Esophagus (tissue), 2 donors: ENCODE data around the gene DISC1. TPM values are rescaled to one million over a fixed set of nuclear protein-coding genes. Genes with fewer than 3 reads are reported as not detected.

Source experiments
- H3K27ac ChIP-seq, 2 donors: one replicate each; pipeline ENCODE4 v1.5.1; 2013; ENCODE audit warnings: low read depth in 2 of 2, mild to moderate bottlenecking in 2 of 2, inconsistent platforms in 1 of 2, low read length in 1 of 2, moderate library complexity in 1 of 2
- H3K27me3 ChIP-seq, 2 donors: one replicate each; pipeline ENCODE4 v1.6.1; 2013; ENCODE audit warnings: low read length in 2 of 2, control low read depth in 1 of 2, mild to moderate bottlenecking in 1 of 2; ENCODE audit not compliant: insufficient read depth in 2 of 2, control insufficient read depth in 1 of 2
- H3K36me3 ChIP-seq, 2 donors: one replicate each; pipeline ENCODE4 v1.6.1; 2013; ENCODE audit warnings: low read length in 1 of 2; ENCODE audit not compliant: control insufficient read depth in 2 of 2, insufficient read depth in 2 of 2
- H3K4me1 ChIP-seq, 2 donors: one replicate each; pipeline ENCODE4 v1.6.1; 2013; ENCODE audit warnings: low read length in 1 of 2; ENCODE audit not compliant: control insufficient read depth in 2 of 2, insufficient read depth in 2 of 2
- H3K4me3 ChIP-seq, 2 donors: one replicate each; pipeline ENCODE4 v1.5.1; 2013; ENCODE audit warnings: low read length in 2 of 2, mild to moderate bottlenecking in 2 of 2, low read depth in 1 of 2, moderate library complexity in 1 of 2
- H3K9me3 ChIP-seq, 2 donors: one replicate each; pipeline ENCODE4 v1.6.1; 2013; ENCODE audit warnings: mild to moderate bottlenecking in 2 of 2, low read depth in 1 of 2, low read length in 1 of 2, moderate library complexity in 1 of 2; ENCODE audit not compliant: control insufficient read depth in 2 of 2, insufficient read depth in 1 of 2
- WGBS, 2 donors: extraction: QIAGEN DNeasy Blood & Tissue Kit; methylation state at CpG; one replicate each; pipeline ENCODE4 v1.1.7; 2013; 5-methylcytosine and 5-hydroxymethylcytosine counted together
- polyA plus RNA-seq, 2 donors: library from polyadenylated mRNA; stranded (reverse); fragments of 200-250 nt; gene quantifications; one replicate each; pipeline ENCODE4 v1.2.3, GENCODE V29; 2013
- donor health status: healthy with polysubstance abuse.
- donor health status: Bipolar disorder and iron deficiency.

DISC1 gene
- polyA plus RNA-seq, 2 donors = 0.41 to 0.79 TPM

DNA sequence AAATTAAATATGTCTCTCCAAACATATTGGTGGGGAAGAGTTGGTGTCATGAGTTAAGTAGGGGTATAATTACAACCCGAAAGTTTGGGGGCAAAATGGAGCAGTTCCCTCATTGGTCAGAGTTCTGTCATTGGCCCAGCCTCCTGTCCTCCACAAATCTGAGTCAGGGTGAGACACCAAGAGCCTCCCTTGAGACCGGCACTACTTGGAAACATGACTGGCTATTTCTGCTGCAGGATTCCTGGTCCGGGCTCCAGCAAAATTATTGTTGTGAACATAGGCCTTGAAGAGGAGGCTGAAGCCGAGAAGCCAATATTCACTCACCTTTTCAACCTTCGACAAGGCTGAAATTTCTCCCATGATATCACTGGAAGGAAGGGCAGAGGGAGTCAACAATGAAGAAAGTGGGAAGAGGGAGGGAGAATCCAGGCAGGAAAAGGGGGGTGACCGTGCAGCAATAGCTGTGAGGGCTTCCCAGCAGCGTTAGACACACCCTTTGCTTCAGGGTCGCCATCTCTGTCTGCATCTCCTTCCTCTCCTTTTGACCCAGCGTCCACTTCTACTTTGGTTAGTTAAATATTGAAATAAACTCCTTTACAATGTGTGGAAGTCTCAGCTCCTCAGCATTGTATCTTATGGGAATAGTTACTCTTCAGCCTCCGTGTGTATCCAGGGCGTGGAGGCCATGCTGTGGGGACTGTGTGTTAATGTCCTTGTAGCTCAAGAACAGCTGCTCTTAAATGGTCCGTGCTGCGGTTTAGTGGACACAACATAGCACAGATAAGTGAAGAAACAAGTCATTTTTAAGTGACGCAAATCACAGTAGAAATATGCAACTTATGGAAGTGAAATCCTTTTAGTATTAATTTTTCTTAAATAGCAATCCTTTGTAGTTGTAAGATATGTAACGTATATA is 307.4 kb downstream of the DISC1 start:
- WGBS, 2 donors = 79 to 82% methylated on average over 15 of the region's 15 CpGs
- Histone ChIP-seq H3K36me3 (no peaks in the 10 kb centered on the region), H3K27me3 (no peaks in the 10 kb centered on the region), H3K4me3 (no peak overlapping the region), H3K27ac (no peak overlapping the region), H3K9me3 (no peaks in the 10 kb centered on the region), H3K4me1 (peaks cover 3 to 22% of the 10 kb centered on the region in 2 donors)

- no peaks in the 10 kb centered on the region for H3K36me3 ChIP-seq
- H3K4me3 ChIP-seq = no peak overlapping the region
- WGBS, 2 donors = 12 to 19% methylated on average over 5 of the region's 5 CpGs
- H3K4me1 ChIP-seq = peaks cover 3 to 20% of the 10 kb centered on the region in 2 donors
- H3K9me3 ChIP-seq = no peaks in the 10 kb centered on the region
- no peaks in the 10 kb centered on the region for H3K27me3 ChIP-seq
- peak overlapping the region; percentile 14 to 46 for H3K27ac ChIP-seq
Observed at GRCh38 chr1:231934797-231935196, 308.2 kb downstream of the DISC1 start.

GRCh38 chr1:231935856-231936255 is 309.3 kb downstream of the DISC1 start:
- Histone ChIP-seq H3K36me3 (no peaks in the 10 kb centered on the region), H3K4me1 (peaks cover 3 to 11% of the 10 kb centered on the region in 2 donors), H3K9me3 (no peaks in the 10 kb centered on the region), H3K4me3 (no peak overlapping the region), H3K27me3 (no peaks in the 10 kb centered on the region), H3K27ac (peak overlapping the region; percentile 18 to 69)
- WGBS, 2 donors = 79 to 86% methylated on average over 7 of the region's 7 CpGs

- no peaks in the 10 kb centered on the region for H3K36me3 ChIP-seq
- H3K4me3 ChIP-seq = no peak overlapping the region
- H3K27me3 ChIP-seq = no peaks in the 10 kb centered on the region
- WGBS, 2 donors = 37 to 41% methylated on average over 9 of the region's 9 CpGs
- no peaks in the 10 kb centered on the region for H3K9me3 ChIP-seq
- H3K4me1 ChIP-seq = peaks cover 3 to 13% of the 10 kb centered on the region in 2 donors
- peak overlapping the region in 1 of 2 donors; percentile 59 for H3K27ac ChIP-seq
Observed at GRCh38 chr1:231936983-231937775, 310.6 kb downstream of the DISC1 start.

- H3K9me3 ChIP-seq = no peaks in the 10 kb centered on the region
- H3K36me3 ChIP-seq = peaks cover 0 to 2% of the 10 kb centered on the region in 2 donors
- H3K27ac ChIP-seq = peak overlapping the region in 1 of 2 donors; percentile 14
- 95 to 96% methylated on average over 2 of the region's 2 CpGs for WGBS, 2 donors
- no peak overlapping the region for H3K4me3 ChIP-seq
- no peaks in the 10 kb centered on the region for H3K27me3 ChIP-seq
- peaks cover 3 to 13% of the 10 kb centered on the region in 2 donors for H3K4me1 ChIP-seq
Observed at GRCh38 chr1:231938211-231938610, 311.6 kb downstream of the DISC1 start.

DNA sequence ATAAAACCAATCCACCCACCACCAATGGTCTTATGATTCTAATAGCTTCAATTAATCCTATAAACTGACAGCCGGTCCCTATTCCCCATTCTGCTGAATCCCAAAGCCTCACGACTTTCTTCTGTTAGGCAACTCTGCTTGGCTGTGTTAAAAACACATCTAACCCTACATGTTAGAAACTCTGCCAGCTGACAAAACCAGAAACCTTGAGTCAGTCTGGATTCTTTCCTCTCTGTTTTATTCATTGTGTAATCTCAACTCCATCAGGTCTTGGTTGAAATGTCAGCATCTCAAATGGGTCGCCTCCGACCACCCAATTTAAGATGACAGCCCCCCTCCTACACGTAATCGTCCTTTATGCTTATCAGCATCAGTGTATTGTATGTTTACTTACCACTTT is 312.1 kb downstream of the DISC1 start:
- H3K4me3 ChIP-seq = no peak overlapping the region
- H3K27me3 ChIP-seq = no peaks in the 10 kb centered on the region
- peaks cover 0 to 2% of the 10 kb centered on the region in 2 donors for H3K36me3 ChIP-seq
- H3K9me3 ChIP-seq = no peaks in the 10 kb centered on the region
- H3K4me1 ChIP-seq = peaks cover 3 to 13% of the 10 kb centered on the region in 2 donors
- H3K27ac ChIP-seq = no peak overlapping the region
- 81 to 87% methylated on average over 6 of the region's 6 CpGs for WGBS, 2 donors

DNA sequence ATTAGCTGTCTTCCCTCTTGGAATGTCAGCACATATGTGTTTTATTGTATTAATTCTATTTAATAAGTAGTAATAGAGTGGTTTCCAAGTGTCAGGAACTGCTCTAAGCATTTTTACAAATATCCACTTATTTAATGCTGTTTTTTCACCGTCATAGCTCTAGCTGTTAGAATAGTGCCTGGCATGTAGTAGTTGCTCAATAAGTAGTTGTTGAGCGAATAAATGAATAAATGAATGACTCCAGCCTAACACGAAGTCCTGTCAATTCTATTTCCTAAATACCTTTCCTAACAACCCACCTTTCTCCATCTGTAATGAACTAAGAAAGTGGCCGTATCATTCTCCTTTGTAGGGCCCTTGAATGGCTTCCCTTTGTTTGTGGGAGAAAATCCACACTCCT is 312.5 kb downstream of the DISC1 start:
- 94 to 95% methylated on average over 4 of the region's 4 CpGs for WGBS, 2 donors
- Histone ChIP-seq H3K4me1 (peaks cover 3 to 16% of the 10 kb centered on the region in 2 donors), H3K27me3 (no peaks in the 10 kb centered on the region), H3K36me3 (peaks cover 0 to 2% of the 10 kb centered on the region in 2 donors), H3K4me3 (no peak overlapping the region), H3K9me3 (no peaks in the 10 kb centered on the region), H3K27ac (no peak overlapping the region)

DNA sequence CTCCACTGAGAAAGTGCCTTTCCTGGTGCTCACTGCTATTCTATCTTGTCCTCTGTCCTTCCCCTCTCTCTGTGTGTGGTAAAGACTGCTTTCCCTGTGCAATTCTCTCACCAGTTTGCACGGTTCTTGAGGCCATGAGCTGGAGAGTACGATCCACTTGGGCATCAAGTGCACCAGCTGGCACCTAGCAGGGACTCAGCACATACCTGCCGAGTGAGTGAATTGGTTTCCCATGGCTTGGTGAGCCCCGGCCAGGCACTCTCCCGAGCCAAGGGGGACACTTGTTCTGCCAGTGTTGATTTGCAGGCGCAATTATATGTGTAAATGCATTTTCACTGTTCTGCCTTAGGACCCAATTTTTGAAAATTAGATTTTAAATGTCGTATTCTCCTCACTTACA is 313.5 kb downstream of the DISC1 start:
- Histone ChIP-seq H3K9me3 (no peaks in the 10 kb centered on the region), H3K27ac (no peak overlapping the region), H3K4me1 (peaks cover 3 to 14% of the 10 kb centered on the region in 2 donors), H3K4me3 (no peak overlapping the region), H3K27me3 (no peaks in the 10 kb centered on the region), H3K36me3 (peaks cover 0 to 2% of the 10 kb centered on the region in 2 donors)
- 93 to 95% methylated on average over 7 of the region's 7 CpGs for WGBS, 2 donors

GRCh38 chr1:231940701-231941100 is 314.1 kb downstream of the DISC1 start:
- H3K4me3 ChIP-seq = no peak overlapping the region
- H3K9me3 ChIP-seq = no peaks in the 10 kb centered on the region
- H3K36me3 ChIP-seq = peaks cover 0 to 2% of the 10 kb centered on the region in 2 donors
- H3K27ac ChIP-seq = no peak overlapping the region
- H3K27me3 ChIP-seq = no peaks in the 10 kb centered on the region
- WGBS, 2 donors = 90 to 91% methylated on average over 6 of the region's 6 CpGs
- H3K4me1 ChIP-seq = peaks cover 3 to 14% of the 10 kb centered on the region in 2 donors
